PC-3 (cell line): ENCODE measurements around the gene ASCL5. TPM values are rescaled to one million over a fixed set of nuclear protein-coding genes. Genes with fewer than 3 reads are reported as not detected.

Experiments used
- ATAC-seq: fragments of 200-7000 bp; cut with Tn5 transposase; 2 replicates; pipeline ENCODE4 v1.9.1; 2020; ENCODE audit warnings: mild to moderate bottlenecking, moderate library complexity
- BruUV-seq: library from RNA; stranded (reverse); fragments of 400-500 nt; replicated peaks from 2 replicates; lab custom pipeline; 2021; lab: Mats Ljungman, UMichigan
- CTCF ChIA-PET: fragments of 300-600 bp; sonication (Branson Sonifier 250); formaldehyde crosslinking; loops from one replicate; lab custom pipeline; 2022; ENCODE audit warnings: antibody characterized with exemption; lab: Charles Lee
- POLR2A ChIA-PET: fragments of 300-600 bp; sonication (Branson Sonifier 250); formaldehyde crosslinking; loops from one replicate; lab custom pipeline; 2022; ENCODE audit warnings: antibody characterized with exemption; ENCODE audit not compliant: unreplicated experiment; lab: Charles Lee
- DNase-seq: peaks from one replicate; pipeline ENCODE4 v3.0.0-alpha.2; 2015
- H2AFZ ChIP-seq: fragments of 300-600 bp; sonication (generic); 2 replicates; pipeline ENCODE4 v1.6.0; 2016; ENCODE audit warnings: antibody characterized with exemption, low read length
- H3F3A ChIP-seq: fragments of 300-600 bp; sonication (generic); one replicate; pipeline ENCODE4 v1.6.0; 2017; ENCODE audit warnings: antibody characterized with exemption, low read length, control low read depth, mild to moderate bottlenecking; ENCODE audit not compliant: unreplicated experiment
- H3K27ac ChIP-seq: fragments of 300-600 bp; sonication (generic); 2 replicates; pipeline ENCODE4 v1.5.1; 2016; ENCODE audit warnings: mild to moderate bottlenecking, low read length
- H3K27me3 ChIP-seq: fragments of 300-600 bp; sonication (generic); 2 replicates; pipeline ENCODE4 v1.6.1; 2016; ENCODE audit warnings: low read length, mixed read lengths
- H3K36me3 ChIP-seq: fragments of 300-600 bp; sonication (generic); 2 replicates; pipeline ENCODE4 v1.6.1; 2016; ENCODE audit warnings: low read depth, mixed run types, low read length, mixed read lengths
- H3K4me1 ChIP-seq: fragments of 300-600 bp; sonication (generic); 2 replicates; pipeline ENCODE4 v1.5.1; 2016; ENCODE audit warnings: low read length; ENCODE audit not compliant: insufficient read depth
- H3K4me2 ChIP-seq: fragments of 300-600 bp; sonication (generic); 2 replicates; pipeline ENCODE4 v1.6.0; 2016; ENCODE audit warnings: low read length
- H3K4me3 ChIP-seq: fragments of 300-600 bp; sonication (generic); 2 replicates; pipeline ENCODE4 v1.5.1; 2016; ENCODE audit warnings: mild to moderate bottlenecking, low read length, mixed read lengths
- H3K79me2 ChIP-seq: fragments of 300-600 bp; sonication (generic); 2 replicates; pipeline ENCODE4 v1.6.1; 2017; ENCODE audit warnings: low read length, mixed read lengths
- H3K9ac ChIP-seq: fragments of 300-600 bp; sonication (generic); 2 replicates; pipeline ENCODE4 v1.6.0; 2016; ENCODE audit warnings: mild to moderate bottlenecking, low read length
- H3K9me2 ChIP-seq: fragments of 300-600 bp; sonication (generic); replicated peaks from 2 replicates; pipeline ENCODE4 v1.6.1; 2016; ENCODE audit warnings: mixed run types, low read length, mixed read lengths
- H3K9me3 ChIP-seq: fragments of 300-600 bp; sonication (generic); 2 replicates; pipeline ENCODE4 v1.6.1; 2016; ENCODE audit warnings: low read length, mixed read lengths
- H4K20me1 ChIP-seq: fragments of 300-600 bp; sonication (generic); 2 replicates; pipeline ENCODE4 v1.6.1; 2016; ENCODE audit warnings: low read length, mixed read lengths
- EZH2 ChIP-seq: fragments of 300-600 bp; sonication (generic); IDR thresholded peaks from one replicate; pipeline ENCODE4 v1.6.1; 2017; ENCODE audit warnings: antibody characterized with exemption, mild to moderate bottlenecking, low read length; ENCODE audit not compliant: unreplicated experiment
- EZH2phosphoT487 ChIP-seq: fragments of 300-600 bp; sonication (generic); IDR thresholded peaks from 2 replicates; pipeline ENCODE4 v1.6.1; 2018; ENCODE audit warnings: mild to moderate bottlenecking, antibody characterized with exemption, low read length, borderline replicate concordance
- intact Hi-C: fragments of 100-400 bp; cut with micrococcal nuclease; formaldehyde crosslinking; loops from 2 replicates; pipeline ENCODE4 v1.9.0; 2023
- total RNA-seq: library from RNA; depleted of rRNA; stranded (reverse); fragments of >200 nt; gene quantifications from 2 replicates; pipeline ENCODE4 v1.2.3, GENCODE V29; 2014
- TF ChIP-seq, protein P1 (sequence below): fragments of 300-600 bp; sonication (generic); conservative IDR thresholded peaks from 2 replicates; pipeline ENCODE4 v1.5.1; 2017; ENCODE audit warnings: antibody characterized with exemption, low read depth, mild to moderate bottlenecking, low read length

ASCL5 gene
- total RNA-seq, 1 experiment from 2014 or later: 3.1 TPM

DNA sequence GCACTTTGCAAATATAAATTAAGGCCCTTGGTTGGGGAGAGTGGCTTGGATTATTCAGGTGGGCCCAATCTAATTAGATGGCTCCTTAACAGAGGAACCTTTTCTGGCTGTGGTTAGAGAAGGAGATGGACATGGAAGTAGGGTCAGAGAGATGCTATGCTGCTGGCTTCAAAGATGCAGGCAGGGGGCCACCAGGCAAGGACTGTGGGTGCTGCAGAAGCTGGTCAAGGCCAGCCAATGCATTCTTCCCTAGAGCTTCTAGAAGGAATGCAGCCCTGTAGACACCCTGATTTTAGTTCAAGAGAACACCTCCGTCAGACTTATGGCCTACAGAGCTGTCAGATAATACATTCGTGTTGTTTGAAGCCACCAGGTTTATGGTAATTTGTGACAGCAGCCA is 31.0 kb upstream of the ASCL5 start:
- H3F3A ChIP-seq: no peaks in the 10 kb centered on the region
- BruUV-seq: no TSS peak
- no peak overlapping the region for H3K9ac ChIP-seq
- no peaks in the 10 kb centered on the region for H3K9me2 ChIP-seq
- H3K27me3 ChIP-seq: no peaks in the 10 kb centered on the region
- TF ChIP-seq EZH2: no peak
- TF ChIP-seq, protein P1, sequence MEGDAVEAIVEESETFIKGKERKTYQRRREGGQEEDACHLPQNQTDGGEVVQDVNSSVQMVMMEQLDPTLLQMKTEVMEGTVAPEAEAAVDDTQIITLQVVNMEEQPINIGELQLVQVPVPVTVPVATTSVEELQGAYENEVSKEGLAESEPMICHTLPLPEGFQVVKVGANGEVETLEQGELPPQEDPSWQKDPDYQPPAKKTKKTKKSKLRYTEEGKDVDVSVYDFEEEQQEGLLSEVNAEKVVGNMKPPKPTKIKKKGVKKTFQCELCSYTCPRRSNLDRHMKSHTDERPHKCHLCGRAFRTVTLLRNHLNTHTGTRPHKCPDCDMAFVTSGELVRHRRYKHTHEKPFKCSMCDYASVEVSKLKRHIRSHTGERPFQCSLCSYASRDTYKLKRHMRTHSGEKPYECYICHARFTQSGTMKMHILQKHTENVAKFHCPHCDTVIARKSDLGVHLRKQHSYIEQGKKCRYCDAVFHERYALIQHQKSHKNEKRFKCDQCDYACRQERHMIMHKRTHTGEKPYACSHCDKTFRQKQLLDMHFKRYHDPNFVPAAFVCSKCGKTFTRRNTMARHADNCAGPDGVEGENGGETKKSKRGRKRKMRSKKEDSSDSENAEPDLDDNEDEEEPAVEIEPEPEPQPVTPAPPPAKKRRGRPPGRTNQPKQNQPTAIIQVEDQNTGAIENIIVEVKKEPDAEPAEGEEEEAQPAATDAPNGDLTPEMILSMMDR: no peak
- TF ChIP-seq EZH2phosphoT487: no peak
- ChIA-PET CTCF (no interaction called here), POLR2A (no interaction called here)
- H2AFZ ChIP-seq: no peak overlapping the region
- H3K4me2 ChIP-seq: no peak overlapping the region
- H3K4me3 ChIP-seq: no peak overlapping the region
- peaks cover 11% of the 10 kb centered on the region for H3K79me2 ChIP-seq
- no peaks in the 10 kb centered on the region for H3K36me3 ChIP-seq
- DNase-seq (no peak), ATAC-seq (no peak)
- no peaks in the 10 kb centered on the region for H3K9me3 ChIP-seq
- intact Hi-C loops: no loop called here
- H3K4me1 ChIP-seq: peaks cover 13% of the 10 kb centered on the region
- no peak overlapping the region for H3K27ac ChIP-seq
- no peaks in the 10 kb centered on the region for H4K20me1 ChIP-seq

DNA sequence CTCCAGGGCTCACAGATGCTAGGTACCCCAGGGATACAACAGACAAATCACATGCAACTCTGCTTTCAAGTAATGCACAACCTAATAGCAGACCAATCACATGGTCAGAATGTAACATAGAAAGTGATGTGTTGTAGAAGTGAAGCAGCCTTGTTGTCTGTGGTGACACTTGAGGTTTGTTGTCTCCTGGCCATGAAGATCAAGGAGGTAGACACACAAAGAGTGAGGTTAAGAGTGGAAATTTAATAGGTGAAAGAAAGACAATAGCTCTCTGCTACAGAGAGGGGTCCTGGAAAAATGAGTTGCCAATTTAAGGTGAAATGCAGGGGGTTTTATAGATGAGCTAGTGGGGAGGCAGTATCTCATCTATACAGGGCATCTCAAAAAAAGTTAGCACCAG is 29.8 kb upstream of the ASCL5 start:
- no peak for ATAC-seq
- Histone ChIP-seq H4K20me1 (no peaks in the 10 kb centered on the region), H3K27me3 (no peaks in the 10 kb centered on the region), H3K79me2 (peaks cover 22% of the 10 kb centered on the region), H3K9me3 (no peaks in the 10 kb centered on the region), H3K27ac (no peak overlapping the region), H3K36me3 (peaks cover 1% of the 10 kb centered on the region; the same call in 1 of the 2 replicates), H3K4me3 (no peak overlapping the region), H3K9me2 (no peaks in the 10 kb centered on the region), H3F3A (no peaks in the 10 kb centered on the region), H3K4me1 (peaks cover 20% of the 10 kb centered on the region), H3K4me2 (no peak overlapping the region), H3K9ac (no peak overlapping the region), H2AFZ (no peak overlapping the region)
- POLR2A ChIA-PET: no interaction called here
- TF ChIP-seq EZH2phosphoT487: no peak
- TF ChIP-seq EZH2: no peak
- TF ChIP-seq, protein P1: no peak
- DNase-seq: no peak
- CTCF ChIA-PET: interaction anchor here (1.0 kb wide), 1 partner anchor 73 kb away, joined by 3 read pairs; no protein-coding TSS in a partner anchor
- intact Hi-C loops: no loop called here
- no TSS peak for BruUV-seq

DNA sequence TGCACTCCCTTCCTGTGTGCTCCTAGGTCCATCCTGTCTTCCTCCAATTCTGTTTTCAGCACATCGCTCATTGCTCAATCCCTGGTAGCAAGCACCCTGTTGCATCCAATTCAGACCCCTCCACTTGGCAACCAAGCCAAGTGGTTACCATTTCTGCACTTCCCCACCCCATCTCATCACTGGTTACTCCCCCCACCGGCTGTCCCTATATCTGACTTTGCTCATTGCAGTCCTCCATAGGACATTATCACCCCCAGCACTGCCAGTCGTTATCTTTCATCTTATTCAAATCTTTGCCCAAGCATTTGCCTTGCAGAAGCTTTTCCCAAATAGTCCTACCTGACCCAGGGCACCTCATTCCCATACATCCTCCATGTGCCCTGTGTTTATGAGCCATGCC is 29.4 kb upstream of the ASCL5 start:
- Histone ChIP-seq H3K4me2 (no peak overlapping the region), H3K9ac (no peak overlapping the region), H3K9me2 (no peaks in the 10 kb centered on the region), H3K36me3 (peaks cover 6% of the 10 kb centered on the region), H3K4me1 (peaks cover 20% of the 10 kb centered on the region), H3K27me3 (no peaks in the 10 kb centered on the region), H3K79me2 (peaks cover 23% of the 10 kb centered on the region), H3K9me3 (no peaks in the 10 kb centered on the region), H4K20me1 (no peaks in the 10 kb centered on the region), H3F3A (no peaks in the 10 kb centered on the region), H2AFZ (no peak overlapping the region), H3K4me3 (no peak overlapping the region), H3K27ac (no peak overlapping the region)
- CTCF ChIA-PET: no interaction called here
- intact Hi-C loops: no loop called here
- POLR2A ChIA-PET: no interaction called here
- ATAC-seq: no peak
- no TSS peak for BruUV-seq
- DNase-seq: no peak
- TF ChIP-seq, protein P1: no peak
- TF ChIP-seq EZH2phosphoT487: no peak
- no peak for TF ChIP-seq EZH2
